Right lobe of liver (tissue), 4 donors: Measurements from ENCODE around the gene ZNF780B.

Experiments
- POLR2A ChIP-seq: fragments of 450-650 bp; IDR thresholded peaks from one replicate; pipeline ENCODE4 v1.6.1; 2017; ENCODE audit warnings: antibody characterized with exemption, mild to moderate bottlenecking
- TF ChIP-seq, protein P1 (sequence below), 4 donors: fragments of 200-600 bp in 3 of 4; fragments of 450-650 bp in 1 of 4; IDR thresholded peaks; one replicate each; pipeline versions ENCODE4 v1.5.1 to v1.8.0; 2016 to 2022; ENCODE audit warnings: antibody characterized with exemption in 4 of 4, mild to moderate bottlenecking in 2 of 4
- donor health status: DM: no; HTN: no; CAD: no.
- donor health status: DM: no; HTN: no; CAD: no.
- donor health status: DM: no; HTN: yes; CAD: no.

DNA sequence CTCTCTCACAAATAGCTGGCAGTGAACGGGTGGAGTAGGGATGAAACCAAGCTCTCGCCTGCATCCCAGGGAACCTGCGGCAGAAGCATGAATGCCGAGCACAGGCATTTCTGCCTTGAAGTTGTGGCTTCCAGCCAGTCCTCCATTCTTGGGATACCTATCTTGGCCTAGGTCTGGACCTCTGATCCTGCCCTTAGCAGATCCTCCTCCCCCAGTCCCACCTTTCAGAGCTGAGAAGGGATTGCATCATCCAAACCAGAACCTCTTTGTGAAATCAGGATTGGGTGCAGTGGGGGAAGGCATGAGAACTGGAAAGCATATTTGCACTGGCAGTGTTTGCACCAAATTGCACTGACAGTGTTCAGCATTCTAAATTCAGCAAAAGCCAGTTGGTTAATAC is 28.9 kb upstream of the ZNF780B start:
- no peak for TF ChIP-seq POLR2A
- TF ChIP-seq, protein P1, sequence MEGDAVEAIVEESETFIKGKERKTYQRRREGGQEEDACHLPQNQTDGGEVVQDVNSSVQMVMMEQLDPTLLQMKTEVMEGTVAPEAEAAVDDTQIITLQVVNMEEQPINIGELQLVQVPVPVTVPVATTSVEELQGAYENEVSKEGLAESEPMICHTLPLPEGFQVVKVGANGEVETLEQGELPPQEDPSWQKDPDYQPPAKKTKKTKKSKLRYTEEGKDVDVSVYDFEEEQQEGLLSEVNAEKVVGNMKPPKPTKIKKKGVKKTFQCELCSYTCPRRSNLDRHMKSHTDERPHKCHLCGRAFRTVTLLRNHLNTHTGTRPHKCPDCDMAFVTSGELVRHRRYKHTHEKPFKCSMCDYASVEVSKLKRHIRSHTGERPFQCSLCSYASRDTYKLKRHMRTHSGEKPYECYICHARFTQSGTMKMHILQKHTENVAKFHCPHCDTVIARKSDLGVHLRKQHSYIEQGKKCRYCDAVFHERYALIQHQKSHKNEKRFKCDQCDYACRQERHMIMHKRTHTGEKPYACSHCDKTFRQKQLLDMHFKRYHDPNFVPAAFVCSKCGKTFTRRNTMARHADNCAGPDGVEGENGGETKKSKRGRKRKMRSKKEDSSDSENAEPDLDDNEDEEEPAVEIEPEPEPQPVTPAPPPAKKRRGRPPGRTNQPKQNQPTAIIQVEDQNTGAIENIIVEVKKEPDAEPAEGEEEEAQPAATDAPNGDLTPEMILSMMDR (IDR thresholded peaks at IDR 0.05) = no peak
